Activated effector memory CD4-positive, alpha-beta T cell treated with anti-CD3 and anti-CD28 coated beads, Interleukin-2, amount 50 U/mL, for 16 hours (primary cell): ENCODE results near the gene GYS1.
"Not testable (repeated sequence)": the region's sequence is repeated elsewhere in the genome, so short reads cannot be mapped to it uniquely, and the experiment has no call there.

Experiments
- DNase-seq: peaks from one replicate; pipeline ENCODE4 v3.0.0-alpha.2; 2020

GYS1 gene

GRCh38 chr19:48993175-48994034, at the start of gene GYS1, which contains the start of gene RUVBL2:
GYS1 (minus strand) TSS chr19:48993309; CDS start chr19:48993112, 197 bp downstream.
RUVBL2 (plus strand) TSS chr19:48993887; CDS start chr19:48993912, 25 bp downstream.
- DNase-seq: peak; percentile 100

- DNase-seq: not testable (repeated sequence)
These were observed 49.6 kb upstream of the GYS1 start for GRCh38 chr19:49042666-49043065.

- DNase-seq: no peak
These were observed 49.1 kb upstream of the GYS1 start for GRCh38 chr19:49042177-49042576.

GRCh38 chr19:49039736-49040135, 46.6 kb upstream of the GYS1 start:
- DNase-seq: not testable (repeated sequence)

DNA sequence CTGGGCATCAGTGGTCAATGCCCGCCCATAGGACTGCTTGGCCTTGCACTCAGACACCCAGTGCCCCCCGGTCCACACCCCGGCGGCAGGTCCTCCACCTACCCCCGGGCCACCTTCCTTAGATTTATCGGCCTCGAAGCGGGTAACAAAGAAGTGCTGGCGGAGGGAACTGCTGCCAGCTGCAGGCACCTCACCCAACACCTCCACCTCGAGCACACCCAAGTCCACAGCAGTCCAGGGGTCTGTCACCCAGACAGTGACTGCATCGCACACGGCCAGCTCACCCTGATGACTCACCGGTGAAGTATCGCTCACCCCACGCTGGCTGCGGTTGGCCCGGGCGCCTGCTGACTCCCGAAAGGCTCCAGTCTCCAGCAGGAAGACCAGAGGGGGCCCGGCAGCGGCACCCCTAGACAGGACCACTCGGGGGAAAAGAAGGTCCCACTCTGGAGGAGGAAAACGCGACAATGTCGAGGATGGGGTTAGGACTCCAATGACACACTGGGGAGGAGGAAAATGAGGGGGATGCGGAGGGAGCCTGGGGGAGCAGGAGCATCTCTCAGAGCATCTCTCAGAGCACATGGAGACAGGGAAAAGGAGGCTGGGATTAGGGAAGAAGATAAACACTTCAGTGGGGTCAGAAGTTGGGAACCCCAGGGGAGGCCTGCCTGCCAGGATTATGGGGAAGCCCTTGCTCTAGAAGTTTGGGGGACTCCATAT, 45.6 kb upstream of the GYS1 start:
- not testable (repeated sequence) for DNase-seq

DNA sequence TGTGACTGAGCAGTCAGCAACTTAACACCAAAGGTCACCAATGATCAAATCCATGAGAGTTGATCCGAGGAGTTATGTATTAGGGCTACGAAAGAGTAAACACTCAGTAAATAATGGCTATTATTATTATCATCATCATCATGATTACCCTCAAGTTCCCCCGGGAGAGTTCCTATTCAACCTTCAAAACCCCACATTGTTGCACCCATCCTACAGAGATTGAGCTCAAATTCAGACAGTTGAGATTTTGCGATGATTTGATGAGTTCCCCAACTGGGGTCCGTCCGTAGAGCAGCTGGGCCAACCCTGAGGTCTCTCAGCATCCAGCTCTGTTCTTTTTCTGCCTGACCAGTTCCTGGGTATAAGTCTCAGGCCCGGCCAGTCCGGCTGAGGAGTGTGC, 45.0 kb upstream of the GYS1 start:
- DNase-seq: not testable (repeated sequence)

DNA sequence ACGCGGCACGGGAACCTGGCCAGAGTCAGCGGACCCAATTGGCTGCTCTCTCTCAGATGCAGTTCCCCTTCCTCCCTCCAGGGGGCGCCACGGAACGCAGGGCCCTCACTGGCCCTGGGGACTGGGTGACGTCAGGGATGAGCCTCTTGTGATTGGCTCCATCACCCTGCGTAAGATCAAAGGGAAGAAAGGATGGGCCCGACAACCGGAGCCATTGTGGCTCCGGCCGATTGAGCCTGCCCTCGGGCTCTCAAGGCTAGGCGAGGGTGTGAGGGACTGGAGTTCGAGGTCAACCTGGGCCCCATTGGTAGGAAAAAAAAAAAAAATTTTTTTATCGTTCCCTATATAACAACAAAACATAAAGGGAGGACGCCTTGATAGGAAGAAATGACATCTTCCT, 43.7 kb upstream of the GYS1 start, which contains the start of gene CGB1:
TSS of gene CGB1 (minus strand) at position 81 of the 400 bp plus-strand sequence. CDS start 184 bp downstream, outside the sequence.
- peak; percentile 72 for DNase-seq

DNA sequence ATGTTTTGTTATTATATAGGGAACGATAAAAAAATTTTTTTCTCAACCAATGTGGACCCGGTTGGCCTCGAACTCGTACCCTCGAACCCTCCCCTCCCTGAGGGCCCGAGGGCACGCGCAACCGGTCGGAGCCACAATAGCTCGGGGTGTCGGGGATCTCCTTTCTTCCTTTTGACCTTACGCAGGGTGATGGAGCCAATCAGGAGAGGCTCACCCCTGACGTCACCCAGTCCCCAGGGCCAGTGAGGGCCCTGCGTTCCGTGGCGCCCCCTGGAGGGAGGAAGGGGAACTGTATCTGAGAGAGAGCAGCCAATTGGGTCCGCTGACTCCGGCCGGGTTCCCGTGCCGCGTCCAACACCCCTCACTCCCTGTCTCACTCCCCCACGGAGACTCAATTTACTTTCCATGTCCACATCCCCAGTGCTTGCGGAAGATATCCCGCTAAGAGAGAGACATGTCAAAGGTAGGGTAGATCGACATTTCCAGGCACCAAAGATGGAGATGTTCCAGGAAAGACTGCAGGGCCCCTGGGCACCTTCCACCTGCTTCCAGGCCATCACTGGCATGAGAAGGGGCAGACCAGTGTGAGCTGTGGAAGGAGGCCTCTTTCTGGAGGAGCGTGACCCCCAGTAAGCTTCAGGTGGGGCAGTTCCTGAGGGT, 38.7 kb upstream of the GYS1 start, which contains the start of gene CGB2:
TSS of gene CGB2 (plus strand) at position 249 of the 660 bp plus-strand sequence. CDS start at position 455, 206 bp downstream.
- peak; percentile 80 for DNase-seq

DNA sequence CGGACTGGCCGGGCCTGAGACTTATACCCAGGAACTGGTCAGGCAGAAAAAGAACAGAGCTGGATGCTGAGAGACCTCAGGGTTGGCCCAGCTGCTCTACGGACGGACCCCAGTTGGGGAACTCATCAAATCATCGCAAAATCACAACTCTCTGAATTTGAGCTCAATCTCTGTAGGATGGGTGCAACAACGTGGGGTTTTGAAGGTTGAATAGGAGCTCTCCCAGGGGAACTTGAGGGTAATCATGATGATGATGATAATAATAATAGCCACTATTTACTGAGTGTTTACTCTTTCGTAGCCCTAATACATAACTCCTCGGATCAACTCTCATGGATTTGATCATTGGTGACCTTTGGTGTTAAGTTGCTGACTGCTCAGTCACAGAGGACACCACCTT, 37.2 kb upstream of the GYS1 start:
- DNase-seq: not testable (repeated sequence)

DNA sequence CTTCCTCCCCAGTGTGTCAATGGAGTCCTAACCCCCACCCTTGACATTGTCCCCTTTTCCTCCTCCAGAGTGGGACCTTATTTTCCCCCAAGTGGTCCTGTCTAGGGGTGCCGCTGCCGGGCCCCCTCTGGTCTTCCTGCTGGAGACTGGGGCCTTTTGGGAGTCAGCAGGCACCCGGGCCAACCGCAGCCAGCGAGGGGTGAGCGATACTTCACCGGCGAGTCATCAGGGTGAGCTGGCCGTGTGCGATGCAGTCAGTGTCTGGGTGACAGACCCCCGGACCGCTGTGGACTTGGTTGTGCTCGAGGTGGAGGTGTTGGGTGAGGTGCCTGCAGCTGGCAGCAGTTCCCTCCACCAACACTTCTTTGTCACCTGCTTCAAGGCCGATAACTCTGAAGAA, 36.6 kb upstream of the GYS1 start:
- DNase-seq: not testable (repeated sequence)

- not testable (repeated sequence) for DNase-seq
These were observed 35.6 kb upstream of the GYS1 start for GRCh38 chr19:49028686-49029085.

- DNase-seq: not testable (repeated sequence)
These were observed 32.5 kb upstream of the GYS1 start for GRCh38 chr19:49025599-49025998.

DNA sequence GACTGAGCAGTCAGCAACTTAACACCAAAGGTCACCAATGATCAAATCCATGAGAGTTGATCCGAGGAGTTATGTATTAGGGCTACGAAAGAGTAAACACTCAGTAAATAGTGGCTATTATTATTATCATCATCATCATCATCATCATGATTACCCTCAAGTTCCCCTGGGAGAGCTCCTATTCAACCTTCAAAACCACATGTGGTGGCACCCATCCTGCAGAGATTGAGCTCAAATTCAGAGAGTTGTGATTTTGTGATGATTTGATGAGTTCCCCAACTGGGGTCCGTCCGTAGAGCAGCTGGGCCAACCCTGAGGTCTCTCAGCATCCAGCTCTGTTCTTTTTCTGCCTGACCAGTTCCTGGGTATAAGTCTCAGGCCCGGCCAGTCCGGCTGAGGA, 32.0 kb upstream of the GYS1 start:
- DNase-seq: not testable (repeated sequence)

DNA sequence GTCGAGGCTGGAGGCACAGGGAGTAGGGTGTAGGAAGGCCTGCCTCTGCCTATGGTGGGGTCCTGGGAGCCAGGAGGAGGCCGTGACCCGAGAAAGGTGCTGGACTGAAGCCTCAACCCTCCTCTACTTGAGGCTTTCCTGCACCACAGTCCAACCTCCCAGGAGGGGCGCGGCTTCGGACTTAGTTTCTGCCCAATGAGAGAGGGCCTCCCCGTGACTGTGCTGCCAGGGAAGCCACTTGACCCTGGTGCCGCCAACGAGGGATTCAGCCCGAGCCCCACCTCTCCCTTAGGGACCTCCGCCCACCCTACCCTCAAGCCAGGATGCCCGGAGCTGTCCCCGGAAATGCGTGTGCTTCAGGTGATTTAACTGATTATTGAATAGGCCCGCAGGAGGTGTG, 31.1 kb upstream of the GYS1 start, which contains the start of gene CGB3:
TSS of gene CGB3 (minus strand) at position 101 of the 400 bp plus-strand sequence. CDS start 362 bp downstream, outside the sequence.
- DNase-seq: not testable (repeated sequence)

DNA sequence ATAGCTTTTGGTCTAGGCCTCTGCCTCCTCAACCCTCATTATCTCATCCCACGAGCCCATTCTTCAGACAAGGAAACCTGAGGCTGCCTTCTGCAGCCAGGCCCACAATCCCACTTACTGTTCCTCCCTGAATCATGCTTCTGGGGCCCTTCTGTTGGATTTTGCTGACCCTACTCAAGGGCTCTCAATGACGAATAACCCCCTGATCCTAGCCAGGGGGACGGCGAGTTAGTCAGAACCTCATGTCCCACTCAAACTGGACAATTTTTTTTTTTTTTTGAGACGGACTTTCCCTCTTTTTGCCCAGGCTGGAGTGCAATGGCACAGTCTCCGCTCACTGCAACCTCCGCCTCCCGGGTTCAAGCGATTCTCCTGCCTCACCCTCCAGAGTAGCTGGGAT, 29.0 kb upstream of the GYS1 start:
- DNase-seq: no peak

- no peak for DNase-seq
These were observed 28.1 kb upstream of the GYS1 start for GRCh38 chr19:49020931-49021895.

DNA sequence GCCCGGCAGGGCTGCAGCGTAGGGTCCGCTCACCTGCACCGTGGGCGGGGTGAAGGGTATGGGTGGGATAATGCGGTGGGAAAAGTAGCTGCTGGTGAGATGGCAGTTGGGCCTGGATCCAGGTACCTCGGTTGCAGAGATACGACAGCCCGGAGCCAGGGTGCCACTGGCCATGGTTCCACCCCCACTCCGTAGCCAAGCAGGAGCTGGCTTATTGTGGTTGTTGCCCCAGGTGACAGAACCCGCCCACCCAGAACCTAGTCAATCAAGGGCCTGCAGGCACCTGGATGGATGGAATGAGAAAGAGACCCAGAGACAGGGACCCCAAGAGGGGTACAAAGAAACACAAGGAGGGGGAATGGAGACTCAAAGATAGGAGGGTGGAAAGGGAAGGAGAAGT, 27.2 kb upstream of the GYS1 start:
- DNase-seq: no peak

DNA sequence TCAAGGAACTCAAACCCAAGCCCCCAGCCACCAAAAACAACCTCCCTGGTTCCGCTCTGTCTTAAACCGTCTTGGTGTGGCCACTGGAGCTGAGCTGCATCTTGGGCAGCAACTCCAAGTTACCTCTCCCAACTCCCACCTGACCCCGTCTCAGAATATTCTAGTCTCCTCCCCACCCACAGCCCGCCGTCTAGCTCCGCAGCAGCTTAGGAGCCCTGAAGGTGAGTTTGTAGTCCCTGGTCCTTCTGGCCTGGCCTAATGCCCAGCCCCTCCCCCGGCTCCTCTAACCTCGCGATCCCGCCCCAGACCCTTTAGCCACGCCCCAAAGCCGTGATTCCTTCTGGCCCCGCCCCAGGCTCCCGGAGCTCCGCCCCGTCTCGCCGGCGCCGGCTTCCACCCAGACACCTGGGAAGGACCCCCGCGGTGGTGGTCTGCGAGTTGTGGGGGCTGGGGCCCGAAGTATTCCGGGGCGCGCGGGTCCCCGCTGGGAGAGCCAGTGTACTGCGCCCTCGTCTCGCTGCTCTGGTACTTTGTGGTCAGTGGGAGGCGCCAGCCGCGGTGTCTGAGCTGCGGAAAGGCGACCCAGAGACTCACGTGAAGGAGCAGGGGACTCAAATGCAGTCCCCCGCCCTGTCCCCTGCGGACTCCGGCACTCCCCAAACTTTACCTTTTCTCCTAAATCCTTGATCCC, 26.3 kb upstream of the GYS1 start:
- DNase-seq: peak; percentile 88

DNA sequence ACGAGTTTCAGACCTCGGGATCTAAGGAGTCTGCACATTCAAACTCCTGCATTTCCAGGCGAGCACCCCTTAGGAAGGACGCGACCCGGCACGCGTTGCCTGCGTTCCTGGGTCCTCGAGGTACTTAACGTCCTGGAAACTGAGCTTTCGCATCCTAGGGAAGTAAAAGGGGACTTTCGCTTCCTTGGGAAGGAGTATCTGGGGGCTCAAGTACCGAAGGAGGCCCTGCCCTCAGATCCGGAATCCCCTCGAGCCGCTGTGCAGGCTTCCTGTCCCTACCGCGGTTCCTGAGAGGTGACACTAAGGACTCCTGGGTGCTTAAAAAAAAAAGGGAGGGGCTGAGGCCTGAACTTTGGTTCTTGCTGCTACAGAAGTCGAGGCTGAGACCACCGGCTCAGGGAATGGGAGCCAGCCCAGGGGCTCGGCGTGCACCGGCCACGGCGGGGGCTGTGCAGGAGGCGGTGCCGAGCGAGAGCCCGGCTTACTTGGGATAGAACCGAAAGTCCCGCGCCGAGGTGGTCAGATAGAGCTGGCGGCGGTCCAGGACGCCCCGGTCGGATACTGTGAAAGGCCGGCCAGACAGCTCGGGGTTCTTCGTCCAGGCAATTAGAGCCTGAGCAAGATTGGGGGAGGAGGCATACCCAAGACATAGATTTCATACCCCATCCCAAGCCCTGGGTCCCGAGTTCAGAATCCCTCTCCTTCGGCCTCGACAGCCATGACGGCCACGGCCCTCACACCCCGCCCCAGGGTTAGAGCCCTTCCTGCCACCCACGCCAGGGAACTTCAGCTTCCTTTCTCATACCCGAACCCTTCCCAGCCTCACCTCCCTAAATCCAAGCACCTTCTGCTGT, 25.5 kb upstream of the GYS1 start:
- DNase-seq: peak; percentile 66
